ENCODE results near the gene TMEM101.

DNA sequence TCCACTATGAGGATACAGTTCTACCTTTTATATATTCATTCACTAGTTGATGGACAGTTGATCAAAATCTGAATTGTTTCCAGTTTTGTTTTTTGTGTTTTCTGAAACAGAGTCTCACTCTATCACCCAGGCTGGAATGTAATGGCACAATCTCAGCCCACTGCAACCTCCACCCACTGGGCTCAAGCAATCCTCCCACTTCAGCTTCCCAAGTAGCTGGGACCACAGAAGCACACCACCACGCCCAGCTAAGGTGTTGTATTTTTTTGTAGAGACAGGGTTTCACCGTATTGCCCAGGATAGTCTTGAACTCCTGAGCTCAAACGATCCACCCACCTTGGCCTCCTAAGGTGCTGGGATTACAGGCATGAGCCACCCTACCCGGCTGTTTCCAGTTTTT lies 30.7 kb upstream of the TMEM101 start:
- no peak for TF ChIP-seq EZH2phosphoT487 (IDR thresholded peaks at IDR 0.05; ENCODE audit: borderline replicate concordance, low read length)
- TF ChIP-seq, protein P1, sequence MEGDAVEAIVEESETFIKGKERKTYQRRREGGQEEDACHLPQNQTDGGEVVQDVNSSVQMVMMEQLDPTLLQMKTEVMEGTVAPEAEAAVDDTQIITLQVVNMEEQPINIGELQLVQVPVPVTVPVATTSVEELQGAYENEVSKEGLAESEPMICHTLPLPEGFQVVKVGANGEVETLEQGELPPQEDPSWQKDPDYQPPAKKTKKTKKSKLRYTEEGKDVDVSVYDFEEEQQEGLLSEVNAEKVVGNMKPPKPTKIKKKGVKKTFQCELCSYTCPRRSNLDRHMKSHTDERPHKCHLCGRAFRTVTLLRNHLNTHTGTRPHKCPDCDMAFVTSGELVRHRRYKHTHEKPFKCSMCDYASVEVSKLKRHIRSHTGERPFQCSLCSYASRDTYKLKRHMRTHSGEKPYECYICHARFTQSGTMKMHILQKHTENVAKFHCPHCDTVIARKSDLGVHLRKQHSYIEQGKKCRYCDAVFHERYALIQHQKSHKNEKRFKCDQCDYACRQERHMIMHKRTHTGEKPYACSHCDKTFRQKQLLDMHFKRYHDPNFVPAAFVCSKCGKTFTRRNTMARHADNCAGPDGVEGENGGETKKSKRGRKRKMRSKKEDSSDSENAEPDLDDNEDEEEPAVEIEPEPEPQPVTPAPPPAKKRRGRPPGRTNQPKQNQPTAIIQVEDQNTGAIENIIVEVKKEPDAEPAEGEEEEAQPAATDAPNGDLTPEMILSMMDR (IDR thresholded peaks at IDR 0.05; ENCODE audit: low read depth, low read length, poor library complexity, severe bottlenecking): no peak

All from DOHH2 (cell line).